Subcutaneous adipose tissue (tissue), 4 donors: Measurements from ENCODE around the gene CLIC3. TPM values are rescaled to one million over a fixed set of nuclear protein-coding genes. Genes with fewer than 3 reads are reported as not detected.

Source experiments
- total RNA-seq, 4 donors: library from RNA; depleted of rRNA; stranded (reverse); fragments of >200 nt; gene quantifications; one replicate each; pipeline ENCODE4 v1.1.0, GENCODE V29; 2016
- TF ChIP-seq, protein P1 (sequence below): fragments of 450-650 bp; IDR thresholded peaks from one replicate; pipeline ENCODE4 v1.5.1; 2016; ENCODE audit warnings: low read depth, mild to moderate bottlenecking, control low read depth, antibody characterized with exemption, moderate library complexity

The CLIC3 gene
- total RNA-seq, 4 donors from 2014 or later, result 1.8 to 2.2 TPM; not detected in 2

- TF ChIP-seq, protein P1, sequence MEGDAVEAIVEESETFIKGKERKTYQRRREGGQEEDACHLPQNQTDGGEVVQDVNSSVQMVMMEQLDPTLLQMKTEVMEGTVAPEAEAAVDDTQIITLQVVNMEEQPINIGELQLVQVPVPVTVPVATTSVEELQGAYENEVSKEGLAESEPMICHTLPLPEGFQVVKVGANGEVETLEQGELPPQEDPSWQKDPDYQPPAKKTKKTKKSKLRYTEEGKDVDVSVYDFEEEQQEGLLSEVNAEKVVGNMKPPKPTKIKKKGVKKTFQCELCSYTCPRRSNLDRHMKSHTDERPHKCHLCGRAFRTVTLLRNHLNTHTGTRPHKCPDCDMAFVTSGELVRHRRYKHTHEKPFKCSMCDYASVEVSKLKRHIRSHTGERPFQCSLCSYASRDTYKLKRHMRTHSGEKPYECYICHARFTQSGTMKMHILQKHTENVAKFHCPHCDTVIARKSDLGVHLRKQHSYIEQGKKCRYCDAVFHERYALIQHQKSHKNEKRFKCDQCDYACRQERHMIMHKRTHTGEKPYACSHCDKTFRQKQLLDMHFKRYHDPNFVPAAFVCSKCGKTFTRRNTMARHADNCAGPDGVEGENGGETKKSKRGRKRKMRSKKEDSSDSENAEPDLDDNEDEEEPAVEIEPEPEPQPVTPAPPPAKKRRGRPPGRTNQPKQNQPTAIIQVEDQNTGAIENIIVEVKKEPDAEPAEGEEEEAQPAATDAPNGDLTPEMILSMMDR, result no peak
These were observed 17.8 kb upstream of the CLIC3 start for GRCh38 chr9:137014166-137014565.

GRCh38 chr9:137013571-137013940, 17.2 kb upstream of the CLIC3 start:
- TF ChIP-seq, protein P1, result no peak

- TF ChIP-seq, protein P1, result no peak
These were observed 16.6 kb upstream of the CLIC3 start for GRCh38 chr9:137012694-137013570.

GRCh38 chr9:137011907-137012675, 15.7 kb upstream of the CLIC3 start:
- TF ChIP-seq, protein P1, result no peak

DNA sequence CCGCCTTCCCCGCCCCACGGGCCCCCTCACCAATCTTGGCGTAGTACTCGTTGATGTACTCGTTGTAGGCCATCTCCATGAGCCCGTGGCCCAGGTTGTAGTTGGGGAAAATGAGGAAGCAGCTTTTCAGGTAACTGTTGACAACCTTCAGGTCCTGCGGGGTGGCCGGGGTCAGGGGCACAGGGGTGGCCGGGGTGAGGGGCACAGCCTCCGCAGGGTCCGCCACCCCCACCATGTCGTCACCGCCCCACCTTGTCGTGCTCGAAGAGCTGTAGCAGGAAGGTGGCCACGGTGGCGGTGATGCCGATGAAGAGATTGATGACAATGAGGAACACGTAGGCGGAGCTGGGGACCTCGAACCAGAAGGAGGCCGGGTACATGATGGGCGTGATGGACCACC, 14.8 kb upstream of the CLIC3 start:
- TF ChIP-seq, protein P1, result no peak

DNA sequence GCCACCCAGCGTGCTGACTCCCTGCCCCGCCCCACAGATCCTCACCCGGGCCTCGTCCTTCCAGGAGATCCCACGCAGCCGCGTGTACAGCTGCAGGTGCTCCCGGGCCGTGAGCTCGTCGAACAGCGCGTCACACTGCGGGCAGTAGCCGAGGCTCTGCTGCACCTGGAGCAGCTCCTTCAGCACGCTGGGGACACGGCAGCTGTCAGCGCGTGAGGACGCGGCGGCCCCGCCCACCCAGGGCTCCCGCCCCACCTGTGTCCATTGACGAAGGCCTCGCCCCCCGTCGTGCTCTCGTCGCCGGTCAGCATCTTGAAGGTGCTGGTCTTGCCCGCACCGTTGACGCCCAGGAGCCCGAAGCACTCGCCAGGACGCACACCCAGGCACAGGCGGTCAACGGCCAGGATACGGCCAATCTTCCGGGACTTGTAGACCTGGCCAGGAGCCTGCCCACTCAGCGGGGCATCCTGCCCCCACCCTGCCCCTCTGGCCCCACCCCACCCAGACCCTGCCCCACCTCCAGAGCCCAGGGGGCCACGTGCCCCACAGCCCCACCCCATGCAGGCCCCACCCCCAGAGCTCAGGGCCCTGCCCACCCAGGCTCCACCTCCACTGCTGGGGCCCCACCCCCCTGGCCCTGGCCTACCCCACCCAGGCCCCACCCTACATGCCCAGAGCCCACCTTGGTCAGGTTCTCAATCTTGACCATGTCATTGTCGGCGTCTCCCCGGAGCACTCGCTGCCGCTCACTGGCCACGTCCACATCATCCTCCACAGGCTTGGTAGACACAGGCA, 13.8 kb upstream of the CLIC3 start:
- TF ChIP-seq, protein P1, result no peak

DNA sequence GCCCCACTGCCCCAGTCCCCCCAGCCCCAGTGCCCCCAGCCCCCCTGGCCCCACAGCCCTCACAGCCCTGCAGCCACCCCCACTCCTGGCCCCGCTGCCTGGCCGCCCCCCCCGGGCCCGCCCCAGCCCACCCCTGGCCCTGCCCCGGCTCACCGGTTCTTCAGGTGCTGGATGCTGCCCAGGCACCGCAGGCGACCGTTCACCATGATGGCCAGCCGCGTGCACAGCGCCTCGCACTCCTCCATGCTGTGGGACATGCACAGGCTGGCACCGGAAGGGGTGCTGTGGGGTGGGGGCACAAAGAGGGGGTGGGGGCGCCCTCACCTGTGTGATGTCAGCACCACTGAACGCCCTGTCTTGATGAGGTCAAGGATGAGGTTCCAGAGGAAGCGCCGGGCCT, 12.8 kb upstream of the CLIC3 start:
- TF ChIP-seq, protein P1, result no peak
